Jurkat, Clone E6-1 (cell line): ENCODE measurements around the gene ASCC1.
"Not testable (repeated sequence)": the region's sequence is repeated elsewhere in the genome, so short reads cannot be mapped to it uniquely, and the experiment has no call there.

ENCODE experiments used
- DNase-seq: peaks from one replicate; pipeline ENCODE4 v3.0.0-alpha.2; 2011; ENCODE audit warnings: low read depth, low spot score
- H3K4me3 ChIP-seq: 2 replicates; pipeline ENCODE4 v1.5.1; 2011; ENCODE audit warnings: mild to moderate bottlenecking, low read length, control low read depth, moderate library complexity

Gene ASCC1

DNA sequence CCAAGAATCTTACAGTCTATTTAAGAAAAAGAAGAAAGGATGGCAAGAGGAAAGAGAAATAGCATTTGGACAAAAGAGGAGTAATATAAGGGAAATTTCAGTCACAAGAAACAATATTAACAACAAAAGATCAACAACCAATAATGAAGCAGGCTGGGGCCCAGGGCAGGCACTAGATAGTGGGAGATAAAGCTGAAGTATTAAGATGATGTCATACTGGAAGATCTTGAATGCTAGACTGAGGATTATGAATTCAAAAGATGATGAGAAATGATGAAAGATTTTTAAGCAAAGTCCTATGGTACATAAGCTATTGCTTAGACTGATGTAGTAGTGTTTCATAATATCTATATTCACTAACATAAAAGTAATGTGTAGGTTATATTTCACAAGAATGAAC lies 75.9 kb downstream of the ASCC1 start:
- H3K4me3 ChIP-seq = no peak overlapping the region
- DNase-seq = no peak

DNA sequence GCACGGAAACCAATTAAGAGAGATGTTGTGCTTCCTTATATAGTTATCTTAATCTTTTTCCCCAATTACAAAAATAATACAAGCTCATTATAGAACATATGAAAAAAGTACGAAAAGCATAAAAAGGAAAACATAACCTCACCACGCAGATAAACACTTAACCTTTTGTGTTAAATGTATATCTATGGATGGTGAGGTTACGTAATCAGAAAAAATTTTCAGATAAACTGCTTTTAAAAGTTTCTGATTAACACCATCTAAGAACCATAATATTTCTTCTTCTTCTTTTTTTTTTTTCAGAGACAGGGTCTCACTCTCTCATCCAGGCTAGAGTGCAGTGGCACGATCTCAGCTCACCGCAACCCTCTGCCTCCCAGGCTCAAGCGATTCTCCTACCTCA lies 78.5 kb downstream of the ASCC1 start:
- no peak overlapping the region for H3K4me3 ChIP-seq
- no peak for DNase-seq

DNA sequence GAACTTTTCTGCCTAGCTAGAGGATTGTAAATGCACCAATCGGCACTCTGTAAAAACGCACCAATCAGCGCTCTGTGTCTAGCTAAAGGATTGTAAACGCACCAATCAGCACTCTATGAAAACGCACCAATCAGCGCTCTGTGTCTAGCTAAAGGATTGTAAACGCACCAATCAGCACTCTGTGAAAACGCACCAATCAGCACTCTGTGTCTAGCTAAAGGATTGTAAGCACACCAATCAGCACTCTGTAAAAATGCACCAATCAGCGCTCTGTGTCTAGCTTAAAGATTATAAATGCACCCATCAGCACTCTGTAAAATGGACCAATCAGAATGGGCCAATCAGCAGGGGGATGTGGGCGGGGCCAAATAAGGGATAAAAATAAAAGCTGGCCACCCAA lies 79.9 kb downstream of the ASCC1 start:
- H3K4me3 ChIP-seq, DNase-seq: not testable (repeated sequence)

DNA sequence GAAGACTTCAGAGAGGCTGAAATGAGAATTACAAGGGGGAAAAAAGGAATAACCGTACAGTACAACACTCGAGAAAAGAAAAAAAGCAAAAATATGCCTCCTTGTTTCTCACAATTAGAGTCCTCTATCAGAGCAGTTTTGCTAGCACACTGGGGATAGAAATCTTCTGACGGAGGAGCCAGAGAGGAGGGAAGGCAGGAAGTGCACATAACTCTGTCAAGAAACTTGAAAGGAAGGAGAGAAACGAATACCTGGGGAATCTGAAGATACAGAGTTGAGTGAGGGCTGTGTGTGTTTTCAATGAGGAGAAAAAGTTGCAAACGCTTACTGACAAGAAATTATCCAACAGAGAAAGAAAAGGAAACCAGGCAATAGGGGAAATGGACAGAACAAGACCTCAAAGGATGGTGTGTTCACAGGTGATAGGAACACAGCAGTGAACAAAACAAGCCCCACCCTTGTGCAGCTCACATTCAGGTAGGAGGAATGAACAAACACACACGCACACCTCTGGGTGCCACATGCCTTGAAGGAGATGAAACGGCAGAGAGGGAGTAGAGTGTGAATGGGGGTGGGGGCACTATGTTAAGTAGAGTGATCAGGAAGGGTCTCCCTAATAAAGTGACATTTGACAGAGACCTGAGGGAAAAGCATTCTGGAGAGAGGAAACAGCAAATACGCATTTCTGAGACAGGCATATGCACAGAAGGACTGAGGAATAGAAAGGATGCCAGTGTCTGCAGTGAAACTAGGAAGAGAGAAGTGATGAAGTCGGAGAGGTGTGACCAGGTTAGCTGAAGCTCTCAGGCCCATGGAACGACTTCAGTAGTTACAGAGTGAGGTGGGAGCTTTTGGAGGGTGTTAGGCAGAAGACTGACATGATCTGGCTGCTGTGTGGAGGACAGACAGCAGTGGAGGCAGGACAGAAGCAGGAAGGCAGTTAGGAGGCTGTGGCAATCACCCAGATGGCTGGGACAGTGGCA lies 81.0 kb downstream of the ASCC1 start:
- H3K4me3 ChIP-seq = no peak overlapping the region
- DNase-seq = no peak

DNA sequence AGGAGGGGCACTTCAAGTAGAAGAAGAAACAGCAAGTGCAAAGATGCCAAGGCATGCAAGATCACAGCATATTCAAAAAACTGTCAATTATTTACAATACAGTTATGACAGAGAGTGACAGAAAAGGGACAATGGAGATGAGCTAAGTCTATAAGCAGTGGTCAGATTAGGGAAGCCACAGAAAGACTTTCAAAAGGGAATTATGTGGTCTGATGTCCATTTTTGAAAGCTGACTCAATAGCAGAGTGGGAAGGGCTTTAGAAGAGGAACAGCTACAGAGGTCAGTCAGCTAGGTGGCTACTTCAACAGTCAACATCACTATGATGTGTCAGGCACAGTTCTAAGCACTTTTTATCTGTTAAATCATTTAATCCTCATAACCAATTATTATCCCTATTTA lies 82.6 kb downstream of the ASCC1 start:
- no peak overlapping the region for H3K4me3 ChIP-seq
- DNase-seq = no peak

DNA sequence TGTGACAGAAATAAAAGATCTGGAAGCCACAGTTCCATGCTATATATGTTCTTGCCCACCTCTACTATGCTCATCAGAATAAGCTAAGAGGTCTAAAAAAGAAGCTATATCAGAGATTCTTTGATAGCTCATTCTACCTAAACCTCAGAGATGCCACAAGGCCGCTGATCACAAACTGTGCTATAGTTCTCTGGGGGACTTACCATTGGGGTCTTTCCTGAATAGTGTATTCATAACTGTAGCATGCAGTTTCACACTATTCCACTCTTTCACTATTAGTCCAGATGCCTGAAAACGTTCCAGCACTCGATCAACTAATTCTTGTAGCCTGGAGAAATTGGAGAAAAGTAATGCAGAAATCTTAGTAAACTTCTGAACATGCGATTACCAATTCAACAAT lies 83.2 kb downstream of the ASCC1 start:
- no peak for DNase-seq
- no peak overlapping the region for H3K4me3 ChIP-seq

DNA sequence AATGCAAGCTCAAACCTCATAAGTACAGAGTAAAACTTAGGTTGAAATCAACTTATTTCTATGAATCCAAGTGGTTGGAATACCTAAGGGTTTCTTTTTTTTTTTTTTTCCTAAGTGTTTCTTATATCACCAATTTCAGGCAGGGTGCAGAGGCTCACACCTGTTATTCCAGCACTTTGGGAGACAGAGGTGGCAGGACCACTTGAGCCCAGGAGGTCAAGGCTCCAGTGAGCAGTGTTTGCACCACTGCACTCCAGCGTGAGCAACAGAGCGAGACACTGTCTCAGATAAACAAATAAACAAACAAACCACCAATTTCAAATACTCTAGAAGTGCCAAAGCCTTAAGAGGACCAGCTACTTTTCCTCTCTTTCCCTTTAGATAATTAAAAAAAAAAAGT lies 88.5 kb downstream of the ASCC1 start:
- no peak for DNase-seq
- no peak overlapping the region for H3K4me3 ChIP-seq

DNA sequence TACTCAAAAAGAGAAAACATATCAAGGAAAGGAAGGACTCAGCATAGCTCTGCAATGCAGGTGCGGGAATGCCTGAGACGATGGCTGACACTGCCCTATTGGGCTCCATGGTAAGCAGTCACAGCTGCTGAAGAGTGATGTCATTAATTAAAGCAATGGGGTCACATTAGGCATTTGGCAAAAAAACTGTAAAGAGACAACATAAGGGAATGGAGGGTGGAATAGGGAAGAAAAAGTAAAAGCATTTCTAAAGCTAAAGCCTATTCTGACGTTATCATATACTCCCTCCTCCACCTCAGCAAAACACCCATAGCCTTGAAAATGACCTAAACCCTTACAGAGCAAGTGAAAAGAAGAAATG lies 89.2 kb downstream of the ASCC1 start:
- no peak for DNase-seq
- no peak overlapping the region for H3K4me3 ChIP-seq

DNA sequence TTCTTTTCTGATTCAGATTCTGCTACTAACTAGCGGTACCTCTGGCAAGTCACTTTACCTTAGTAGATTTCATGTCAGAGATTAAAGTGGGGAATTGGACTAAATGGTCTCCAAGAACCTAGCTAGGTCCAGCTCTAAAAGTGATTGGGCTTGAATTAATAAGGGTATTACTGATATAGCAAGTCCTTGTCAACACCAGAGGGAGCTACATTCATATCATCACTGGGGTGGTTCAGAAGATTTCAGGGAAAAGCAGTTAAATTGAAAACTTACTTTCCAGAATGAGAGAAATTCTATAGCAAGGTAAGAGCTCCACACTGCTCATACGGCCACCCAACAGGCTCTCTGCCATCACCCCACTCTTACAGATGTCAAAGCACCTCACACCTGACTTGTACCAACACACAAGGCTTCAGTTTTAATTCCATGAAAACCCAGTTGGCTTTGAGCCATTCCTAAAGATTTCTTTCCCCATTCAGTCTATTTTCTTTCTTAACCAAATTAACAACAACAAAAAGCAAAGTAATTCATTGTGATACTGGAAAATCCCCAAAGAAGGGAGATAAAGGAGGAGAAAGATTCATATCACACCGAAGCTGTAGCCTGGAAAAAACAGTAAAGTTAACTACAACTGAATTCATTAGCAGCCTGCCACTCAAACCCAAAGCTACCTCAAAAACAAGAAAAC lies 89.7 kb downstream of the ASCC1 start:
- H3K4me3 ChIP-seq = no peak overlapping the region
- DNase-seq = no peak

DNA sequence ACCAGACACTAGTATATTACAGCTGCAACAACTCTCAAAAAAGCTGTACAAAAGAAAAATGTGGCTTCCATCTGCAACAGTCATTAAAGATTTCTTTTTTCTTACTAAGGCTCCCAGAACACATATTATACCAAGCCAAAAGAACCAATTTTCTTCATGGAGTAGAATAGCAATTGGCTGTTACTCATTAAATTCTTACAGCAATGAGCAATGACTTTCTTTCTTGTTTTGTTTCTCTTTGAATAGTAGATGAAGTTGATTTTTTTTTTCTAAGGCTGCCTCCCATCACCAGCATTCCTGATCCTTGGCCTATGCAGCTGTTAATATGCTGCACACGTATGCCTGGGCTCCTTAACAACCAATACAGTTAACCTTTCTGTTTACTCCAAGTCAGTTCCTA lies 91.1 kb downstream of the ASCC1 start:
- H3K4me3 ChIP-seq = no peak overlapping the region
- DNase-seq = no peak

DNA sequence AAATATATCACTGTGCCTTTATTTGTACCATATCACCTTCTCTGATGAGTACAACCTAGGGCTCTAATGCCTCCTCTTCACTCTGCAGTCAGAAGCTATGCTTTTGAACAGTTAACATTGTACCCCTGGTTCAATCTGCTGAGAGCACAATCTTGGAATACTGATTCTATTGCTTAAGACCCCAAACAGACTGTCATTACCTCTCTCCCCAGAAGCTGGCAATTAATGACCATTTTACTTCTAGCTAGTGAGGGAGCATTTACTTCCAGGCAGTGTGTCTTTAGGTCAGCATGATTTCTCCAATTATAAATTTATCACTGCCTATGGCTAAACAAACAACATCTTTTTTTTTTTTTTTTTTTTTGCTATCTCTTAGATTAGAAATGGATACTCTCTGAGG lies 91.7 kb downstream of the ASCC1 start:
- H3K4me3 ChIP-seq = no peak overlapping the region
- no peak for DNase-seq

DNA sequence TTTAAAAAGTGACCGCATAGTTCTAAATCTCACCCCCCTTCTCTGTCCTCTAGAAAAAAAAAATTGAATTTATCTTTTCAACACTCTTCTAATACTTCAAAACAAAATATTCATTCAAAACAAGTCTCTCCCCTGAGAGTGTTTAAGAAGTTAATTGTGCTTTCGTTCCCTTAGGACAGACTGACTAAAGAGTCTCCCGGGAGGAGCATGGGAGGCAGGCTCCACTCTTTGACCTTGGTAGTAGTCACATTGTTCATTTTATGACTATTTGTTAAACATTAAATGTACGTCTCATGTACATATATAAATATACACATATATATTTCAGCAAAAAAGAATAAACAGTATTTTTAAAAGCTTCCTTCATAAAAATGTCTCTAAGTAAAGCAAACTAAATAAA lies 92.5 kb downstream of the ASCC1 start:
- no peak for DNase-seq
- H3K4me3 ChIP-seq = no peak overlapping the region

DNA sequence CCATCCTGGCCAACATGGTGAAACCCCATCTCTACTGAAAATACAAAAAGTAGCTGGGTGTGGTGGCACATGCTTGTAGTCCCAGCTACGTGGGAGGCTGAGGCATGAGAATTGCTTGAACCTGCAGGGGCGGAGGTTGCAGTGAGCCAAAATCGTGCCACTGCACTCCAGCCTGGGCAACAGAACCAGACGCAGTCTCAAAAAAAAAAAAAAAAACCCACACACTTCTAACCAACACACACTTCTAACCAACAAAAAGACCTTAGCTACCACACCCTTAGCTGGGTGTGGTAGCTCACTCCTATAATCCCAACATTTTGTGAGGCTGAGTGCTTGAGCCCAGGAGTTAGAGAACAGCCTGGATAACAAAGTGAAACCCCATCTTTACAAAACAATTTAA lies 93.9 kb downstream of the ASCC1 start:
- DNase-seq = no peak

DNA sequence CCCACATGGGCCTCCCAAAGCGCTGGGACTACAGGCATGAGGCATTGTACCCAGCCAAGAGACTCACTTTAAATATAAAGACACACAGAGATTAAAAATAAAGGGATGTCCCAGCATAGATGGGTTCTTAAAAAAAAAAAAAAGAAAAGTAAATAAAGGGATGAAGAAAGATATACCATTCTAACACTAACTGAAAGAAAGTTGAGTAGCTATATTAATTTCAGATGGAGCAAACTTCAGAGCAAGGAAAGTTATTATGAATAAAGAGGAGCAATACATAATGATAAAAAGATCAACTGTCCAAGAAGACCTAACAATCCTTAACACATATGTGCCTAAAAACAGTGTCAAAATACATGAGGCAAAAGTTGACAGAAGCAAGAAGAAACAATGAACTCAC lies 94.7 kb downstream of the ASCC1 start:
- H3K4me3 ChIP-seq = no peak overlapping the region
- no peak for DNase-seq

More for the DNA sequence above, 93.9 kb downstream of the ASCC1 start:
- H3K4me3 ChIP-seq = no peak overlapping the region

DNA sequence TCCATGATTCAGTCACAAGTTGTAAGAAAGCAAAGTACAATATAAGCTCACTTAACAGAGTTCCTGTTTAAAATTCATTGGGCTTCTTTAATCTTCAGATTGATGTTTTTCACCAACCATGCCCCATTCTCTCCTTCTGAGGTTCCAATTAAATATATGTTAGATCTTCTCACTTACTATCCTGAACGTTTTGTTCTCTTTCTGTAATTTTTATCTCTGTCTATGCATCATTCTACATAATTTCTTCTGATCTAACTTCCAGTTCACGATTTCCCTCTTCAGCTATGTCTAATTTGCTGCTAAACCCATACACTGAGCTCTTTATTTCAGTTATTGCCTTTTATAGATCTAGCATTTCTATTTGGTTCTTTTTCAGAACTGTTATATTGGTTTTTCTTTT lies 99.7 kb downstream of the ASCC1 start:
- no peak for DNase-seq
- no peak overlapping the region for H3K4me3 ChIP-seq

DNA sequence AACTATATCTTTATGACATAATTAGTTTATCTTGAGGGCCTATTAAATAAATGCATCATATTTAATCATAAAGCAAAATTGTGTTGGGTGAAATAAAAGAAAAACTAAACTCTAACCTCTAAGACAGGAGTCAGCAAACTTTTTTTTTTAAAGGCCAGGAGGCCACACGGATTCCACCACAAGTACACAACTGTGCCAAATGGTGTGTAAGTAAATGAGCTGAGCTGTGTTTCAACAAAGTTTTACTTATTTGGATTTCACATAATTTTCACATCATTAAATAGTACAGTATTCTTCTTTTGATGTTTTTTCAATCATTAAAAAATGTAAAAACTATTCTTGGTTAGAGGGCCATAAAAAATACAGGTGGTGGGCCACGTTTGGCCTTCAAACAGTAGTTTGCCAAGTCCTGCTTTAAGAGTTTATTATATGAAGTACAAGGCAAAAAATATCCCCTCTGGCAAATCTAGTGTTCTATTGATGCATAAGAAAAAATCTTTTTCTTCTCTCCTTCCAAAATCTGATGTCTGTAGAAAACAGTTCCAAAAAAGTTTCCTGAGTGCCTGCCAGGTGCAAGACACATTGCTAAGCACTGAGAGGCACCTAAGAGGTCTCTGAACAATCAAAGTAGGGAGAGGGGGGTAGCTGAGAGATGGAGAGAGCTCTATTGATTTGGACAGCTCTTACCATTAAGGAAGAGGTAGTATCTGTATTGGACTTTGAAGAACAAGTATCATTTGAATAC lies 101.2 kb downstream of the ASCC1 start:
- H3K4me3 ChIP-seq = no peak overlapping the region
- DNase-seq = no peak

DNA sequence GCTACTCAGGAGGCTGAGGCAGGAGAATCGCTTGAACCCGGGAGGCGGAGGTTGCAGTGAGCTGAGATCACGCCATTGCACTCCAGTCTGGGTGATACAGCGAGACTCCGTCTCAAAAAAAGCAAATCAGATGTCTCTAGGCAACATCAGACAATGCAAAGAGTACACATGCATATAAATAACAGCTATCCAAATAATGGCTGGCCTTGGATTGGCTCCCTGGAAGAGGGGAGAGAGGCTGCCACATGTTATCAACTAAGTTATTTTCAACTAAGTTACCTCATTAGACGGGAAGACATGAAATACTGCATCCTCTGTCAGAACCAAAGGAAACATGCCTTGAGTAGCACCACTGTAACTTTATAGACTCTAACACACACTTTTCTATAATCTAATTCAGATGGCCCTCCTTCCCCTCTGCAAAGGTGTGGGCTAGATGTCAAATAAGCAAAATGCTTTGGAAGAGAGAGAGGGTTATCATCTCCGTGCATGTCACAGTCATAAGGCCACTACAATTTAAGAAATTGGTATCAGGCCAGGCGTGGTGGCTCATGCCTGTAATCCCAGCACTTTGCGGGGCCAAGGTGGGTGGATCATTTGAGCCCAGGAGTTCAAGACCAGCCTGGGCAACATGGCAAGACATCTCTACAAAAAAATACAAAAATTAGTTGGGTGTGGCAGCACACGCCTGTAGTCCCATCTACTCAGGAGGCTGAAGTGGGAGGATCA lies 105.2 kb downstream of the ASCC1 start:
- no peak overlapping the region for H3K4me3 ChIP-seq
- DNase-seq = no peak

DNA sequence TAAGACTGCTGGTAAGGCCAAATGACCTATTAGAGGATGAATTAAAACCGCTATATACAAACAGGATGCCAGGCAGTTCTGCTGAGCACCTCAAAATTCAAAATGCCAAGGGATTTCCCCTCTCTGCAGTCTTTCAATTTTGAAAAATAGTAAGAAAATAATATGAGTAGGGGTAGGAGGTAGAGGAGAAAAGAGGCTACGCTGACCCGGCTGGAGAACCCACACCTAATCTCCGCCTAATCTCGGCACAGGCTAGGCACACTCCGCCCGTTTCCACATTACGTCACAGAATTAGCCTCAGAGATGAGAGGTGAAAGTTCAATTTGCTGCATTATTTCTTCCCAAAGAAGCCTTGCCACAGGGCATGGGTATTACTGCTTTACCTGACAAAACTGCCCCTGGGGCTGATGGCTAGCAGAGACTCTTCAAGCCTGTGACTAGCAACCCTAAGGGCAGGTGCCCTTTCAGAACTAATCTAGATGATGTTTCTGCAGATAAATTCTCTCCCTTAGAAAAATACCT lies 106.4 kb downstream of the ASCC1 start:
- DNase-seq = no peak
- no peak overlapping the region for H3K4me3 ChIP-seq
